K562 (cell line): Measurements from ENCODE around the gene TBXAS1. TPM values are rescaled to one million over a fixed set of nuclear protein-coding genes. Genes with fewer than 3 reads are reported as not detected.

ENCODE experiments used
- ATAC-seq: fragments of 200-7000 bp; cut with Tn5 transposase; 3 replicates; pipeline ENCODE4 v1.9.1; 2020; ENCODE audit warnings: moderate library complexity
- BruUV-seq: library from RNA; stranded (reverse); fragments of 400-500 nt; replicated peaks from 2 replicates; lab custom pipeline; 2021; lab: Mats Ljungman, UMichigan
- CTCF ChIA-PET: fragments of 300-600 bp; formaldehyde crosslinking; extraction: SDS; loops from one replicate; lab custom pipeline; 2021; ENCODE audit warnings: low intra/inter-chr PET ratio; lab: Yijun Ruan, JAX
- POLR2A ChIA-PET: fragments of 300-600, 350-650 bp; sonication (Branson Sonifier 250); formaldehyde crosslinking; extraction: SDS; loops from one replicate; lab custom pipeline; 2021; ENCODE audit warnings: antibody characterized with exemption, inconsistent platforms; lab: Yijun Ruan, JAX
- DNase-seq, 4 experiments: peaks; one replicate each; pipeline versions ENCODE4 v3.0.0 to v3.0.0-alpha.2; 2011 to 2018; ENCODE audit warnings: low spot score in 3 of 4, mixed read lengths in 3 of 4; ENCODE audit errors: extremely low read depth in 1 of 4
- FAIRE-seq: peaks from 2 replicates; lab custom pipeline; 2011; peaks lifted over from hg19 to GRCh38; lab: Jason Lieb, UNC
- H2AFZ ChIP-seq: 2 replicates; pipeline ENCODE4 v1.6.0; 2011; ENCODE audit warnings: low read depth, low read length, control low read depth, inconsistent platforms
- H3K27ac ChIP-seq: fragments of 200-600 bp; 3 replicates; pipeline ENCODE4 v1.8.0; 2011; ENCODE audit warnings: low read depth, mild to moderate bottlenecking, control low read depth, inconsistent platforms, low read length, moderate library complexity, mixed read lengths; ENCODE audit errors: extremely low read depth
- H3K27me3 ChIP-seq, 2 experiments: fragments of 300-600 bp in 1 of 2; 2 replicates in 1 of 2; 3 replicates in 1 of 2; pipeline versions ENCODE4 v1.6.0 to v1.8.0; 2011; ENCODE audit warnings: inconsistent platforms in 2 of 2, low read length in 2 of 2, mild to moderate bottlenecking in 1 of 2, mixed read lengths in 1 of 2, moderate library complexity in 1 of 2; ENCODE audit not compliant: control insufficient read depth in 2 of 2, insufficient read depth in 2 of 2
- H3K36me3 ChIP-seq: fragments of 300-600 bp; 3 replicates; pipeline ENCODE4 v1.8.0; 2011; ENCODE audit warnings: mild to moderate bottlenecking, low read length, inconsistent platforms; ENCODE audit not compliant: control insufficient read depth, insufficient read depth
- H3K4me1 ChIP-seq, 2 experiments: fragments of 200-600 bp in 1 of 2; replicated peaks in 1 of 2; 2 replicates in 1 of 2; 3 replicates in 1 of 2; pipeline versions ENCODE4 v1.5.1 to v1.8.0; 2011; ENCODE audit warnings: inconsistent platforms in 2 of 2, low read length in 2 of 2, mild to moderate bottlenecking in 1 of 2, mixed read lengths in 1 of 2, moderate library complexity in 1 of 2; ENCODE audit not compliant: control insufficient read depth in 2 of 2, insufficient read depth in 2 of 2
- H3K4me2 ChIP-seq: 2 replicates; pipeline ENCODE4 v1.6.1; 2011; ENCODE audit warnings: low read length, control low read depth, inconsistent platforms, mixed read lengths; ENCODE audit not compliant: insufficient read depth
- H3K4me3 ChIP-seq: fragments of 200-600 bp; sonication (generic), shearing (Covaris generic); 2 replicates; pipeline ENCODE4 v1.5.1; 2016; ENCODE audit warnings: control low read depth, inconsistent platforms
- H3K79me2 ChIP-seq: fragments of 200-600 bp; 3 replicates; pipeline ENCODE4 v1.8.0; 2011; ENCODE audit warnings: low read length, inconsistent platforms; ENCODE audit not compliant: control insufficient read depth, insufficient read depth
- H3K9ac ChIP-seq, 2 experiments: 2 replicates each; pipeline versions ENCODE4 v1.6.0 to v1.6.1; 2011; ENCODE audit warnings: low read depth in 2 of 2, low read length in 2 of 2, control low read depth in 1 of 2, inconsistent platforms in 1 of 2, mild to moderate bottlenecking in 1 of 2, mixed read lengths in 1 of 2; ENCODE audit not compliant: insufficient read depth in 1 of 2
- H3K9me1 ChIP-seq: one replicate; pipeline ENCODE4 v1.6.0; 2011; ENCODE audit warnings: inconsistent platforms, mild to moderate bottlenecking, low read length, moderate library complexity; ENCODE audit not compliant: control insufficient read depth, insufficient read depth
- H3K9me3 ChIP-seq: replicated peaks from 2 replicates; pipeline ENCODE4 v1.5.1; 2011; ENCODE audit warnings: low read depth, low read length, inconsistent platforms; ENCODE audit not compliant: control insufficient read depth, insufficient read depth
- H4K20me1 ChIP-seq: replicated peaks from 2 replicates; pipeline ENCODE4 v1.6.1; 2011; ENCODE audit warnings: low read length, inconsistent platforms, mixed read lengths; ENCODE audit not compliant: control insufficient read depth, insufficient read depth
- EP400 ChIP-seq: fragments of 450-650 bp; IDR thresholded peaks from 2 replicates; pipeline ENCODE4 v1.6.1; 2017; ENCODE audit warnings: antibody characterized with exemption, mild to moderate bottlenecking, moderate library complexity
- RB1 ChIP-seq: fragments of 450-650 bp; IDR thresholded peaks from 2 replicates; pipeline ENCODE4 v1.6.1; 2017; ENCODE audit warnings: low read depth, mild to moderate bottlenecking
- SMAD3 ChIP-seq: fragments of 450-650 bp; formaldehyde crosslinking; conservative IDR thresholded peaks from 2 replicates; pipeline ENCODE4 v1.4.0; 2020; ENCODE audit warnings: mild to moderate bottlenecking
- ZBTB1 ChIP-seq: sonication (generic); formaldehyde crosslinking; IDR thresholded peaks from 2 replicates; pipeline ENCODE4 v1.8.1; 2023; ENCODE audit warnings: missing genetic modification reagents, low read depth, mild to moderate bottlenecking, borderline replicate concordance
- WGBS: fragments of 100-300 bp; shearing (Covaris generic); methylation state at CpG from one replicate; pipeline ENCODE4 v1.1.6; 2016; ENCODE audit warnings: low coverage, mixed read lengths; ENCODE audit not compliant: insufficient coverage; ENCODE audit errors: missing lambda C conversion rate; 5-methylcytosine and 5-hydroxymethylcytosine counted together
- in situ Hi-C: fragments of 300-500 bp; cut with MboI; formaldehyde crosslinking; loops from 4 replicates; pipeline ENCODE4 v1.15.0; 2018; ENCODE audit warnings: inconsistent platforms, mixed read lengths
- intact Hi-C: fragments of 100-400 bp; cut with micrococcal nuclease; formaldehyde crosslinking; loops from 2 replicates; pipeline ENCODE4 v1.14.2; 2022
- polyA plus RNA-seq, 8 experiments: library from polyadenylated mRNA; depleted of rRNA in 4 of 8; stranded (reverse) in 5 of 8; unstranded in 3 of 8; fragments of >200 nt; fragmentation: Nextera tagmentation in 2 of 8; fragmentation: Illumina TruSeq in 1 of 8; extraction: Ambion mirVana in 2 of 8; extraction: Trizol in 1 of 8; gene quantifications; 2 replicates each; pipeline versions ENCODE4 v1.2.1 to v1.2.3, GENCODE V29; 2011 to 2014; ENCODE audit warnings: inconsistent platforms in 1 of 8, missing spikeins in 1 of 8
- total RNA-seq, 7 experiments: library from RNA; depleted of rRNA in 6 of 7; stranded (reverse); fragments of >200 nt in 6 of 7; fragmentation: Illumina TruSeq in 2 of 7; extraction: Trizol in 2 of 7; gene quantifications; 2 replicates each; pipeline versions ENCODE4 v1.2.1 to v1.2.3, GENCODE V29; 2011 to 2021; ENCODE audit warnings: low replicate concordance in 1 of 7
- TF ChIP-seq, protein P1 (sequence below), 2 experiments: fragments of 450-650 bp in 1 of 2; sonication (generic) in 1 of 2; formaldehyde crosslinking in 1 of 2; IDR thresholded peaks; 2 replicates each; pipeline versions ENCODE4 v1.7.1 to v1.9.0; 2016 to 2022; ENCODE audit warnings: inconsistent platforms in 1 of 2, mild to moderate bottlenecking in 1 of 2, missing genetic modification reagents in 1 of 2
- TF ChIP-seq, protein P2 (sequence below): fragments of 450-650 bp; IDR thresholded peaks from 2 replicates; pipeline ENCODE4 v1.6.1; 2014; ENCODE audit warnings: low read depth, mild to moderate bottlenecking, moderate library complexity, borderline replicate concordance

Gene TBXAS1
- total and polyA plus RNA-seq, 9 of the 15 experiments (the other 6 are each of a cell fraction or from before 2014, with no cell fraction given), result 1.1 to 8.3 (median 1.9) TPM

DNA sequence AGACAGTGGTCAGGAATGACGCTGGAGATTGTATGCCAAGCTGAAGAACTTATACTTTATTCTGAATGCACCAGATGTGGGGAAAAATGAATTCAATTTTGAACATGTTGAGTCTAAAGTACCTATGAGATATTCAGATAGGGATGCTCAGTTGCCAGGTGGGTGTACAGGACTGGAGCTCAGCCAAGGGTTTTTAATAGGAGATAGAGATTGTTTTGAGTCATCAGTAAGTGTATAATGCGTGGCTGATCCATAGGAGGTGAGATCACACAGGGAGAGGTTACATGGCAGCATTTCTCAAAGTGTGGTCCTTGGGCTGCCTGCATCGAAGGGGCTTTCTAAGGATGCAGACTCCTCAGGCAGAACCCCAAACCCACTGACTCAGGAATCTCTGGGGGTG lies 44.4 kb upstream of the TBXAS1 start:
- Histone ChIP-seq H4K20me1 (no peaks in the 10 kb centered on the region), H3K27ac (no peak overlapping the region), H3K79me2 (no peaks in the 10 kb centered on the region), H3K9me1 (no peaks in the 10 kb centered on the region), H2AFZ (no peak overlapping the region), H3K4me3 (no peak overlapping the region), H3K36me3 (no peaks in the 10 kb centered on the region), H3K4me2 (no peak overlapping the region), H3K9me3 (no peaks in the 10 kb centered on the region), H3K27me3 (peaks cover 18 to 35% of the 10 kb centered on the region in 2 experiments; a peak in 4 of 5 replicates), H3K4me1 (no peaks in the 10 kb centered on the region; a peak in 1 of 5 replicates), H3K9ac (no peak overlapping the region)
- CTCF ChIA-PET, result no interaction called here
- no peak for FAIRE-seq
- no peak for ATAC-seq
- no TSS peak for BruUV-seq
- no peak for TF ChIP-seq ZBTB1 (CRISPR knock-in tag)
- no peak for TF ChIP-seq SMAD3 (CRISPR knock-in tag)
- TF ChIP-seq, protein P1, sequence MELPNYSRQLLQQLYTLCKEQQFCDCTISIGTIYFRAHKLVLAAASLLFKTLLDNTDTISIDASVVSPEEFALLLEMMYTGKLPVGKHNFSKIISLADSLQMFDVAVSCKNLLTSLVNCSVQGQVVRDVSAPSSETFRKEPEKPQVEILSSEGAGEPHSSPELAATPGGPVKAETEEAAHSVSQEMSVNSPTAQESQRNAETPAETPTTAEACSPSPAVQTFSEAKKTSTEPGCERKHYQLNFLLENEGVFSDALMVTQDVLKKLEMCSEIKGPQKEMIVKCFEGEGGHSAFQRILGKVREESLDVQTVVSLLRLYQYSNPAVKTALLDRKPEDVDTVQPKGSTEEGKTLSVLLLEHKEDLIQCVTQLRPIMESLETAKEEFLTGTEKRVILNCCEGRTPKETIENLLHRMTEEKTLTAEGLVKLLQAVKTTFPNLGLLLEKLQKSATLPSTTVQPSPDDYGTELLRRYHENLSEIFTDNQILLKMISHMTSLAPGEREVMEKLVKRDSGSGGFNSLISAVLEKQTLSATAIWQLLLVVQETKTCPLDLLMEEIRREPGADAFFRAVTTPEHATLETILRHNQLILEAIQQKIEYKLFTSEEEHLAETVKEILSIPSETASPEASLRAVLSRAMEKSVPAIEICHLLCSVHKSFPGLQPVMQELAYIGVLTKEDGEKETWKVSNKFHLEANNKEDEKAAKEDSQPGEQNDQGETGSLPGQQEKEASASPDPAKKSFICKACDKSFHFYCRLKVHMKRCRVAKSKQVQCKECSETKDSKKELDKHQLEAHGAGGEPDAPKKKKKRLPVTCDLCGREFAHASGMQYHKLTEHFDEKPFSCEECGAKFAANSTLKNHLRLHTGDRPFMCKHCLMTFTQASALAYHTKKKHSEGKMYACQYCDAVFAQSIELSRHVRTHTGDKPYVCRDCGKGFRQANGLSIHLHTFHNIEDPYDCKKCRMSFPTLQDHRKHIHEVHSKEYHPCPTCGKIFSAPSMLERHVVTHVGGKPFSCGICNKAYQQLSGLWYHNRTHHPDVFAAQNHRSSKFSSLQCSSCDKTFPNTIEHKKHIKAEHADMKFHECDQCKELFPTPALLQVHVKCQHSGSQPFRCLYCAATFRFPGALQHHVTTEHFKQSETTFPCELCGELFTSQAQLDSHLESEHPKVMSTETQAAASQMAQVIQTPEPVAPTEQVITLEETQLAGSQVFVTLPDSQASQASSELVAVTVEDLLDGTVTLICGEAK (IDR thresholded peaks at IDR 0.05), result no peak
- TF ChIP-seq, protein P1 (CRISPR knock-in tag; IDR thresholded peaks at IDR 0.05), result no peak
- TF ChIP-seq, protein P2, sequence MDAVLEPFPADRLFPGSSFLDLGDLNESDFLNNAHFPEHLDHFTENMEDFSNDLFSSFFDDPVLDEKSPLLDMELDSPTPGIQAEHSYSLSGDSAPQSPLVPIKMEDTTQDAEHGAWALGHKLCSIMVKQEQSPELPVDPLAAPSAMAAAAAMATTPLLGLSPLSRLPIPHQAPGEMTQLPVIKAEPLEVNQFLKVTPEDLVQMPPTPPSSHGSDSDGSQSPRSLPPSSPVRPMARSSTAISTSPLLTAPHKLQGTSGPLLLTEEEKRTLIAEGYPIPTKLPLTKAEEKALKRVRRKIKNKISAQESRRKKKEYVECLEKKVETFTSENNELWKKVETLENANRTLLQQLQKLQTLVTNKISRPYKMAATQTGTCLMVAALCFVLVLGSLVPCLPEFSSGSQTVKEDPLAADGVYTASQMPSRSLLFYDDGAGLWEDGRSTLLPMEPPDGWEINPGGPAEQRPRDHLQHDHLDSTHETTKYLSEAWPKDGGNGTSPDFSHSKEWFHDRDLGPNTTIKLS, result no peak
- no peak for TF ChIP-seq RB1
- TF ChIP-seq EP400, result no peak
- DNase-seq, result no peak
- POLR2A ChIA-PET, result interaction anchor here (1.7 kb wide), 1 partner anchor 18 kb away, joined by 3 read pairs; no protein-coding TSS in a partner anchor
- in situ Hi-C loops, result no loop called here
- intact Hi-C loops, result no loop called here
- 10% methylated on average over 3 of the region's 3 CpGs for WGBS
